Upper lobe of right lung (tissue), 1 donor: Measurements from ENCODE around the gene EHD4. TPM values are rescaled to one million over a fixed set of nuclear protein-coding genes. Genes with fewer than 3 reads are reported as not detected.

Source experiments
- ATAC-seq: fragments of 200-7000 bp; cut with Tn5 transposase; one replicate; pipeline ENCODE4 v1.9.1; 2020; ENCODE audit warnings: mild to moderate bottlenecking, moderate library complexity
- DNase-seq: peaks from one replicate; pipeline ENCODE4 v3.0.0-alpha.2; 2020
- H3K27ac ChIP-seq: fragments of 200-600 bp; one replicate; pipeline ENCODE4 v1.8.0; 2022
- H3K27me3 ChIP-seq: fragments of 200-600 bp; one replicate; pipeline ENCODE4 v1.8.0; 2022; ENCODE audit warnings: mild to moderate bottlenecking
- H3K36me3 ChIP-seq: fragments of 200-600 bp; one replicate; pipeline ENCODE4 v1.8.0; 2022
- H3K4me1 ChIP-seq: fragments of 200-600 bp; one replicate; pipeline ENCODE4 v1.8.0; 2022
- H3K4me3 ChIP-seq: fragments of 200-600 bp; one replicate; pipeline ENCODE4 v1.8.0; 2022; ENCODE audit warnings: mild to moderate bottlenecking
- H3K9me3 ChIP-seq: fragments of 200-600 bp; one replicate; pipeline ENCODE4 v1.8.0; 2022
- intact Hi-C: fragments of 100-400 bp; cut with DNase I; formaldehyde crosslinking; loops from one replicate; pipeline ENCODE4 v1.11.0; 2022
- total RNA-seq: library from RNA; stranded (reverse); fragmentation: NEBNext Ultra II Directional; extraction: Animal tissue kit (Norgen Biotek cat#: 25700); gene quantifications from one replicate; pipeline ENCODE4 v1.2.1, GENCODE V29; 2021
- TF ChIP-seq, protein P1 (sequence below): fragments of 200-600 bp; IDR thresholded peaks from one replicate; pipeline ENCODE4 v1.8.0; 2022; ENCODE audit warnings: antibody characterized with exemption
- donor health status: DM: no; HTN: yes; CAD: no; lungs with severe emphysema.

The EHD4 gene
- total RNA-seq, 1 donor from 2014 or later = 39.5 TPM

GRCh38 chr15:41876689-41877088 is 95.7 kb downstream of the EHD4 start:
- Histone ChIP-seq H3K9me3 (no peaks in the 10 kb centered on the region), H3K4me1 (peaks cover 1% of the 10 kb centered on the region), H3K36me3 (no peaks in the 10 kb centered on the region), H3K27ac (no peak overlapping the region), H3K4me3 (no peak overlapping the region), H3K27me3 (no peaks in the 10 kb centered on the region)
- ATAC-seq (no peak), DNase-seq (no peak)
- intact Hi-C loops = no loop called here
- TF ChIP-seq, protein P1, sequence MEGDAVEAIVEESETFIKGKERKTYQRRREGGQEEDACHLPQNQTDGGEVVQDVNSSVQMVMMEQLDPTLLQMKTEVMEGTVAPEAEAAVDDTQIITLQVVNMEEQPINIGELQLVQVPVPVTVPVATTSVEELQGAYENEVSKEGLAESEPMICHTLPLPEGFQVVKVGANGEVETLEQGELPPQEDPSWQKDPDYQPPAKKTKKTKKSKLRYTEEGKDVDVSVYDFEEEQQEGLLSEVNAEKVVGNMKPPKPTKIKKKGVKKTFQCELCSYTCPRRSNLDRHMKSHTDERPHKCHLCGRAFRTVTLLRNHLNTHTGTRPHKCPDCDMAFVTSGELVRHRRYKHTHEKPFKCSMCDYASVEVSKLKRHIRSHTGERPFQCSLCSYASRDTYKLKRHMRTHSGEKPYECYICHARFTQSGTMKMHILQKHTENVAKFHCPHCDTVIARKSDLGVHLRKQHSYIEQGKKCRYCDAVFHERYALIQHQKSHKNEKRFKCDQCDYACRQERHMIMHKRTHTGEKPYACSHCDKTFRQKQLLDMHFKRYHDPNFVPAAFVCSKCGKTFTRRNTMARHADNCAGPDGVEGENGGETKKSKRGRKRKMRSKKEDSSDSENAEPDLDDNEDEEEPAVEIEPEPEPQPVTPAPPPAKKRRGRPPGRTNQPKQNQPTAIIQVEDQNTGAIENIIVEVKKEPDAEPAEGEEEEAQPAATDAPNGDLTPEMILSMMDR = no peak

DNA sequence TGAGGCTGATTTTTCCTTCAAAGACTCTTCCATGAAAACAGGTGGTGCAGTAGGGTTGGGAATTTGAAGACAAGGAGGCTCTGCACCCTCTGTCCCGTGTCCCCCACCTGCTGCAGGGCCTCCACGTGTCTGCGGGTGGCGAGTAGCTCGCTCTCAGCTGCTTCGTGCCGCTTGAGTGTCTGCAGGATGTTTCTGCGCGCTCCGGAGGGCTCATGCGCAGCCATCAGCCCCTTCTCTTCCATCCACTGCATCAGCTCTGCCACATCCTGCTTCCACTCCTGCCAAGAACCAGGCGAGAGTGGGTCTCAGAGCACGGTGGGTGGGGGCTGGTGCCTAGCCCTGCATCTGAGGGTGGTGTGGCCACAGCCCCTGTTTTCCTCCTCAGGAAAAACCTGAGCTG is 96.3 kb downstream of the EHD4 start:
- intact Hi-C loops = no loop called here
- Histone ChIP-seq H3K27ac (no peak overlapping the region), H3K4me1 (no peaks in the 10 kb centered on the region), H3K36me3 (no peaks in the 10 kb centered on the region), H3K4me3 (no peak overlapping the region), H3K9me3 (no peaks in the 10 kb centered on the region), H3K27me3 (no peaks in the 10 kb centered on the region)
- DNase-seq (no peak), ATAC-seq (no peak)
- TF ChIP-seq, protein P1 = no peak

DNA sequence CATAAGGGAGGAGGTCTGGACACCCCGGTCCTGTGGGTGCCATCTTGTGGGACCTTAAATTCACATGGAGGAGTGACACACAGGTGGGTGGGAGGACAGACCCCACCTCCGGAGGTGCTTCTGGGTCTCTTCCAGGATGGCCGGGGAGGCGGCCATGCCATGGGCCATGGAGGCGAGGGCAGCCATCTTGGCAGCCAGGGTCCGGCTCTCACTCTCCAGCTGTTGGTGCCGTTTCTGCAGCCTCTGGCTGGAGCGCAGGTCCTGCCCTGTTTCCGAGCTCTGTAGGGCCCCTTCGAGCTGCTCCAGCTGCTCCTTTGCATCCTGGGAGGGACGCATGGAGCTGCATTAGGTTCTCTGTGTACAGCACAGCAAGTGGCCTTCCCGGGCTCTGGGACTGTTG is 97.6 kb downstream of the EHD4 start:
- Histone ChIP-seq H3K36me3 (no peaks in the 10 kb centered on the region), H3K27ac (no peak overlapping the region), H3K9me3 (no peaks in the 10 kb centered on the region), H3K4me1 (no peaks in the 10 kb centered on the region), H3K27me3 (no peaks in the 10 kb centered on the region), H3K4me3 (no peak overlapping the region)
- intact Hi-C loops = no loop called here
- DNase-seq = no peak
- TF ChIP-seq, protein P1 = no peak
- no peak for ATAC-seq

DNA sequence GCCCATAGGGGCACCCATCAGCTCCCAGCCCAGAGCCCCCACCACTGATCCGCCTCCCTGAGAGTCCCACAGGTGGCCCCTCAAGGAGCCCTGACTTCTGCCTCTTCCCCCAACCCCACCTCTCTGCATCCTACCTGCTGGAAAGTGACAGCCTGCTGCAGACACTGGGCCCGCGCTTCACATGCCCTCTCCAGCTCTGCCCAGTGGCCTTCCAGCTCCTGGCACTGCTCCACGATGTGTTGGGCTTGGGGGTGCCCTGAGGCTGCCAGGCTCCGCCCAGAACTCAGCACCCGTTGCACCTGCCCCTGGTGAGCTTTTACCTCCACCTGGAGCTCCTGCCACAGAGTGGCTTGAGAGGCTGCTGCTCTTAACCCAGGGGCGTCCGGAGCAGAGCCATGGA is 98.6 kb downstream of the EHD4 start:
- no peaks in the 10 kb centered on the region for H3K9me3 ChIP-seq
- H3K27ac ChIP-seq = no peak overlapping the region
- H3K4me1 ChIP-seq = no peaks in the 10 kb centered on the region
- DNase-seq (no peak), ATAC-seq (no peak)
- intact Hi-C loops = no loop called here
- no peak overlapping the region for H3K4me3 ChIP-seq
- TF ChIP-seq, protein P1 = no peak
- H3K36me3 ChIP-seq = no peaks in the 10 kb centered on the region
- no peaks in the 10 kb centered on the region for H3K27me3 ChIP-seq

DNA sequence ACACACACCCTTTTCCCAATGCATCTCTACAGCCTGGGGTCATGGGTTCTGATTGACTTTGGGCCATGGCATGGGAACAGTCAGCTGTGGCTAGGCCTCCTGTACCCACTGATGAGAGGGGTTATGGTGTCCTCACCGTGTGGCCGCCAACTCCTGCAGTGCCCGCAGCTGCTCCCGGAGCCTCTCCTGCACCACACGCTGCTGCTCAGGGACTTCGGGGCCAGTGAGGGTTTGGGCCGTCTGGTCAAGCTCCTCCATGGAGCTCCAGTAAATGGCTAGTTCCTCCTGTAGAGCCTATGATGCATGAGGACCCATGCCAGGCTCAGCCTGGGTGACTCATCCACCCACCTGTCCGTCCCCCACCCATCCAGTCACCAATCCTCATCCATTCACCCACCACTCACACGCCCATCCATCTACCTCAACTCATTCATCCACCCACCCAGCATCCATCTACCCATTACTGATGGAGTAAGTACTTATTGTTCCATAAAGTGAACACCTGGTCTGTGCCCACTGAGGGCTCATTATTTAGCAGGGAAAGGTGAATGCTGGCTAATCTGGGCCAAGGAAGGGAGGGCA is 100.1 kb downstream of the EHD4 start:
- ATAC-seq = no peak
- H3K4me1 ChIP-seq = no peaks in the 10 kb centered on the region
- intact Hi-C loops = no loop called here

More for the DNA sequence above, 100.1 kb downstream of the EHD4 start:
- H3K4me3 ChIP-seq = no peak overlapping the region
- H3K27ac ChIP-seq = no peak overlapping the region
- TF ChIP-seq, protein P1 = no peak
- no peaks in the 10 kb centered on the region for H3K27me3 ChIP-seq
- no peaks in the 10 kb centered on the region for H3K36me3 ChIP-seq
- DNase-seq = no peak
- H3K9me3 ChIP-seq = no peaks in the 10 kb centered on the region
